CD14-positive monocyte (primary cell): ENCODE results near the gene RBPMS2. TPM values are rescaled to one million over a fixed set of nuclear protein-coding genes. Genes with fewer than 3 reads are reported as not detected.

Experiments
- DNase-seq, 3 donors: peaks; one replicate each; pipeline ENCODE4 v3.0.0-alpha.2; 2011 to 2022
- H2AFZ ChIP-seq: 2 replicates; pipeline ENCODE4 v1.6.0; 2012; ENCODE audit warnings: mild to moderate bottlenecking, low read depth, low read length, inconsistent platforms; ENCODE audit not compliant: insufficient read depth, poor library complexity, severe bottlenecking
- H3K27ac ChIP-seq, 2 donors: 1 replicate in 1 of 2; 2 replicates in 1 of 2; pipeline ENCODE4 v1.5.1; 2012 to 2013; ENCODE audit warnings: low read length in 2 of 2, control low read depth in 1 of 2, inconsistent platforms in 1 of 2, low read depth in 1 of 2, mild to moderate bottlenecking in 1 of 2
- H3K27me3 ChIP-seq, 2 donors: one replicate each; pipeline versions ENCODE4 v1.6.0 to v1.6.1; 2011 to 2013; ENCODE audit warnings: low read length in 2 of 2; ENCODE audit not compliant: control insufficient read depth in 2 of 2, insufficient read depth in 2 of 2
- H3K36me3 ChIP-seq, 2 donors: replicated peaks in 1 of 2; 1 replicate in 1 of 2; 2 replicates in 1 of 2; pipeline versions ENCODE4 v1.5.1 to v1.6.1; 2012 to 2013; ENCODE audit warnings: low read length in 2 of 2, control low read depth in 1 of 2, inconsistent platforms in 1 of 2, mild to moderate bottlenecking in 1 of 2; ENCODE audit not compliant: insufficient read depth in 2 of 2, control insufficient read depth in 1 of 2
- H3K4me1 ChIP-seq, 2 donors: 1 replicate in 1 of 2; 2 replicates in 1 of 2; pipeline versions ENCODE4 v1.5.1 to v1.6.1; 2012 to 2013; ENCODE audit warnings: low read length in 2 of 2, control low read depth in 1 of 2, inconsistent platforms in 1 of 2, mild to moderate bottlenecking in 1 of 2, moderate library complexity in 1 of 2; ENCODE audit not compliant: insufficient read depth in 2 of 2, control insufficient read depth in 1 of 2
- H3K4me2 ChIP-seq: replicated peaks from 2 replicates; pipeline ENCODE3; 2012; ENCODE audit warnings: low read length, moderate library complexity, mild to moderate bottlenecking; ENCODE audit not compliant: poor library complexity, severe bottlenecking; ENCODE audit errors: extremely low read depth
- H3K4me3 ChIP-seq, 3 experiments: fragments of 200-600 bp in 1 of 3; sonication (generic) in 1 of 3; replicated peaks in 1 of 3; 1 replicate in 2 of 3; 2 replicates in 1 of 3; pipeline ENCODE4 v1.5.1; 2011 to 2013; ENCODE audit warnings: low read length in 3 of 3, mild to moderate bottlenecking in 3 of 3, control low read depth in 2 of 3, low read depth in 2 of 3, inconsistent platforms in 1 of 3, moderate library complexity in 1 of 3
- H3K79me2 ChIP-seq: 2 replicates; pipeline ENCODE4 v1.6.0; 2012; ENCODE audit warnings: mild to moderate bottlenecking, control low read depth, inconsistent platforms, low read length, moderate library complexity; ENCODE audit not compliant: insufficient read depth
- H3K9ac ChIP-seq: 2 replicates; pipeline ENCODE4 v1.6.0; 2017; ENCODE audit warnings: low read length, mild to moderate bottlenecking; ENCODE audit not compliant: insufficient read depth, poor library complexity, severe bottlenecking
- H3K9me3 ChIP-seq, 2 donors: replicated peaks in 1 of 2; 1 replicate in 1 of 2; 2 replicates in 1 of 2; pipeline versions ENCODE4 v1.5.1 to v1.6.1; 2012 to 2013; ENCODE audit warnings: low read length in 2 of 2, control low read depth in 1 of 2; ENCODE audit not compliant: control insufficient read depth in 1 of 2, insufficient read depth in 1 of 2
- H4K20me1 ChIP-seq: 2 replicates; pipeline ENCODE4 v1.6.0; 2012; ENCODE audit warnings: mild to moderate bottlenecking, low read length, control low read depth, moderate library complexity; ENCODE audit not compliant: insufficient read depth
- H3K27ac Mint-ChIP-seq, 7 donors: one replicate each; pipeline ENCODE4 v1.8.0; 2020; ENCODE audit warnings: mild to moderate bottlenecking in 7 of 7, mixed read lengths in 7 of 7, moderate library complexity in 6 of 7, inconsistent platforms in 2 of 7
- H3K27me3 Mint-ChIP-seq, 3 donors: one replicate each; pipeline ENCODE4 v1.8.0; 2021 to 2022; ENCODE audit warnings: low read depth in 3 of 3, mild to moderate bottlenecking in 3 of 3, mixed read lengths in 3 of 3, moderate library complexity in 3 of 3, inconsistent platforms in 1 of 3
- H3K36me3 Mint-ChIP-seq, 2 donors: one replicate each; pipeline ENCODE4 v1.8.0; 2020; ENCODE audit warnings: mixed read lengths in 2 of 2, inconsistent platforms in 1 of 2, mild to moderate bottlenecking in 1 of 2
- H3K4me1 Mint-ChIP-seq: one replicate; pipeline ENCODE4 v1.8.0; 2020; ENCODE audit warnings: mild to moderate bottlenecking, mixed read lengths
- H3K4me3 Mint-ChIP-seq, 2 donors: one replicate each; pipeline ENCODE4 v1.8.0; 2020; ENCODE audit warnings: mild to moderate bottlenecking in 2 of 2, mixed read lengths in 2 of 2, moderate library complexity in 1 of 2
- H3K9me3 Mint-ChIP-seq, 7 donors: one replicate each; pipeline ENCODE4 v1.8.0; 2020 to 2022; ENCODE audit warnings: mixed read lengths in 7 of 7, mild to moderate bottlenecking in 6 of 7, moderate library complexity in 6 of 7, inconsistent platforms in 2 of 7
- WGBS: methylation state at CpG from one replicate; pipeline ENCODE4 v1.1.5; 2013; ENCODE audit warnings: missing lambda C conversion rate; ENCODE audit not compliant: insufficient coverage; 5-methylcytosine and 5-hydroxymethylcytosine counted together
- intact Hi-C, 2 donors: fragments of 100-400 bp; cut with micrococcal nuclease; formaldehyde crosslinking; loops; one replicate each; pipeline versions ENCODE4 v1.15.0 to v1.15.1; 2023
- polyA plus RNA-seq, 3 donors: library from polyadenylated mRNA; depleted of rRNA in 1 of 3; unstranded in 2 of 3; stranded (reverse) in 1 of 3; fragments of 300-500 nt in 2 of 3; fragments of >200 nt in 1 of 3; fragmentation: Illumina TruSeq in 2 of 3; gene quantifications; 1 replicate in 2 of 3; 2 replicates in 1 of 3; pipeline ENCODE4 v1.2.3, GENCODE V29; 2012 to 2021
- TF ChIP-seq, protein P1 (sequence below): fragments of 200-600 bp; IDR thresholded peaks from one replicate; pipeline ENCODE4 v1.8.0; 2022; ENCODE audit warnings: antibody characterized with exemption, mild to moderate bottlenecking

Gene RBPMS2
- polyA plus RNA-seq, 3 donors: not detected

DNA sequence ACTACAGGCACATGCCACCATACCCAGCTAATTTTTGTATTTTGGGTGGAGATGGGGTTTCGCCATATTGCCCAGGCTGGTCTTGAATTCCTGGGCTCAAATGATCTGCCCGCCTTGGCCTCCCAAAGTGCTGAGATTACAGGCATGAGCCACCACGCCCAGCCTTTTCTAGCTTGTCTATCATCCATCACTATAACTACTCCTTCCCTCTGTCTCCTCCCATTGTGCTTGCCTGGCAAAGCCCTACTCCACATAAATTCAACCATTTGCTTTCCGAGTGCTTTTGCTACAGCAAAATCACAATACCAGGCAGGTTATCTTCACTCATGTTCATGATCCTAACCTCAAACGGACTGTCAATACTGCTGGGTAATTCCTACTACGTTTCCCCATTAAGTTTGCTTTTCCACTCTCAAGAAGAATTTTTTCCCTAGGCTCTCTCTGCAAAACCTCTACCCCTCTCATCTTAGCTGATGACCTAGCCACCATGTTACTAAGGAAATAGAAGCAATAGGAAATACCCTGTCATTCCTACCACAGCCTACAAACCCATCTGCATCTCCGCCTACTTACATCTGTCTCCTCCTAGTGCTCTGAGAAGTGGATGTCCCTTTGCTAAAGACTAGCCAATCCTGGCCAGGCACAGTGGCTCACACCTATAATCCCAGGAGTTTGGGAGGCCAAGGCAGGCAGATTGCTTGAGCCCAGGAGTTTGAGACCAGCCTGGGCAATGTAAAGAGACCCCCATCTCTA lies 64.5 kb downstream of the RBPMS2 start:
- Histone ChIP-seq H3K9me3 (no peaks in the 10 kb centered on the region), H3K79me2 (no peaks in the 10 kb centered on the region), H3K36me3 (no peaks in the 10 kb centered on the region), H4K20me1 (no peaks in the 10 kb centered on the region), H3K9ac (no peak overlapping the region), H3K27me3 (no peaks in the 10 kb centered on the region), H3K4me2 (no peak overlapping the region), H2AFZ (no peak overlapping the region), H3K27ac (no peak overlapping the region), H3K4me3 (no peak overlapping the region), H3K4me1 (no peaks in the 10 kb centered on the region)
- Mint-ChIP-seq H3K4me1 (peaks cover 2% of the 10 kb centered on the region), H3K9me3 (peaks cover 0 to 4% (median 0%) of the 10 kb centered on the region in 7 donors), H3K36me3 (no peaks in the 10 kb centered on the region), H3K27me3 (peaks cover 0 to 2% (median 0%) of the 10 kb centered on the region in 3 donors), H3K27ac (no peak overlapping the region), H3K4me3 (no peak overlapping the region)
- DNase-seq: no peak
- TF ChIP-seq, protein P1, sequence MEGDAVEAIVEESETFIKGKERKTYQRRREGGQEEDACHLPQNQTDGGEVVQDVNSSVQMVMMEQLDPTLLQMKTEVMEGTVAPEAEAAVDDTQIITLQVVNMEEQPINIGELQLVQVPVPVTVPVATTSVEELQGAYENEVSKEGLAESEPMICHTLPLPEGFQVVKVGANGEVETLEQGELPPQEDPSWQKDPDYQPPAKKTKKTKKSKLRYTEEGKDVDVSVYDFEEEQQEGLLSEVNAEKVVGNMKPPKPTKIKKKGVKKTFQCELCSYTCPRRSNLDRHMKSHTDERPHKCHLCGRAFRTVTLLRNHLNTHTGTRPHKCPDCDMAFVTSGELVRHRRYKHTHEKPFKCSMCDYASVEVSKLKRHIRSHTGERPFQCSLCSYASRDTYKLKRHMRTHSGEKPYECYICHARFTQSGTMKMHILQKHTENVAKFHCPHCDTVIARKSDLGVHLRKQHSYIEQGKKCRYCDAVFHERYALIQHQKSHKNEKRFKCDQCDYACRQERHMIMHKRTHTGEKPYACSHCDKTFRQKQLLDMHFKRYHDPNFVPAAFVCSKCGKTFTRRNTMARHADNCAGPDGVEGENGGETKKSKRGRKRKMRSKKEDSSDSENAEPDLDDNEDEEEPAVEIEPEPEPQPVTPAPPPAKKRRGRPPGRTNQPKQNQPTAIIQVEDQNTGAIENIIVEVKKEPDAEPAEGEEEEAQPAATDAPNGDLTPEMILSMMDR: no peak
- 92% methylated on average over 6 of the region's 7 CpGs for WGBS
- intact Hi-C loops: no loop called here

DNA sequence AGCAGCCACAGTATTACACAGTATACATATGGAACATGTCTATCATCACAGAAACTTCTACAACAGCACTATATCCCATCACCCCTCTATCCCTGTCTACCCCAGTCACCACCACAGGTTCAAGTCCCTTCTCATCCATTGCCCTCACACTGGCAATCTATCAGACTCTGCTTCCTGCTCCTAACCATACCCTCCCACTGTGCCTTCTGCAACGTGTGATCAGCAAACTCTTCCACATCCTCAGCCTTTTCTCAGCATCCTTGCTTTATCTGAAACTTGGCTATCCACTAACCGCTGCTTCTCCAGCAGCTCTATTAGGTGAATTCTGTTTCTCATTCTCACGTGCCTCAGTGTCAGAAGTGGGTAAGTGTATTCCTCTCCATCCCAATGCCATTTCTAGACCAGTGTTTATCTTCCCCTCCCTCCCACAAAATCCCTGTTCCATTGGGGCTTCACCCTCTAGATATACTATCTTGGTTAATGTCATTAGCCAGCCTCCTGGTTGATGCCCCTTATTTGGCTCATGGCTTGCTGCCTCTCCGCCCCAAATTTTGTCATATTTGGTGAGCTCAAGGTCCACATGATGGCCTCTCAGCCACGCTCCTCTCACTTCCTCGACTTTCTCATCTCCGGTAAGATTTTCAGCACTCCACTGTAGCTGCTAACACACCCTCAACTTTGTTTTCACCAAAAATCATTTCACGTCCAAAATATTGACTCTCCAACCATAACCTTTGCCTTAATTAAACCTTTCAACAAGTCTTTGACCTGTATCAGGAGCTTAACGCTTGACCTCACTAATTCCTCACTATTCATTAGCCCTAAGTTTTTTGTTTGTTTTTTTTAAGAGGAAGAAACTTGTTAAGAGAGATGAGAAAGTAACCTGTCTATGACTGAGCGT lies 69.1 kb downstream of the RBPMS2 start:
- Histone ChIP-seq H3K4me2 (no peak overlapping the region), H3K4me1 (peaks cover 19 to 21% of the 10 kb centered on the region in 2 donors), H3K9me3 (no peaks in the 10 kb centered on the region), H3K36me3 (no peaks in the 10 kb centered on the region), H3K27me3 (no peaks in the 10 kb centered on the region), H3K27ac (no peak overlapping the region), H4K20me1 (peaks cover 17% of the 10 kb centered on the region), H3K9ac (no peak overlapping the region), H3K79me2 (peaks cover 17% of the 10 kb centered on the region), H2AFZ (no peak overlapping the region), H3K4me3 (no peak overlapping the region)
- peaks cover 0 to 3% (median 0%) of the 10 kb centered on the region in 3 donors for H3K27me3 Mint-ChIP-seq
- peak overlapping the region in 1 of 7 donors; percentile 15 for H3K27ac Mint-ChIP-seq
- no peak overlapping the region for H3K4me3 Mint-ChIP-seq
- TF ChIP-seq, protein P1: no peak
- WGBS: 77% methylated on average over 5 of the region's 10 CpGs
- DNase-seq: no peak
- peaks cover 18% of the 10 kb centered on the region for H3K4me1 Mint-ChIP-seq
- intact Hi-C loops: loop anchor here (10.0 kb wide), 2 partner anchors 119 to 589 kb away; partner anchors contain the start of genes PIF1 (in 1 of the 2) and RNU5A-1 (in 1 of the 2)
- no peaks in the 10 kb centered on the region for H3K9me3 Mint-ChIP-seq
- H3K36me3 Mint-ChIP-seq: no peaks in the 10 kb centered on the region
